Measurements from ENCODE around the gene RAB43.
"Not testable (repeated sequence)": the region's sequence is repeated elsewhere in the genome, so short reads cannot be mapped to it uniquely, and the experiment has no call there.

RAB43 gene

GRCh38 chr3:129121016-129121791, 400 bp downstream of the RAB43 start:
- no peak for DNase-seq

DNA sequence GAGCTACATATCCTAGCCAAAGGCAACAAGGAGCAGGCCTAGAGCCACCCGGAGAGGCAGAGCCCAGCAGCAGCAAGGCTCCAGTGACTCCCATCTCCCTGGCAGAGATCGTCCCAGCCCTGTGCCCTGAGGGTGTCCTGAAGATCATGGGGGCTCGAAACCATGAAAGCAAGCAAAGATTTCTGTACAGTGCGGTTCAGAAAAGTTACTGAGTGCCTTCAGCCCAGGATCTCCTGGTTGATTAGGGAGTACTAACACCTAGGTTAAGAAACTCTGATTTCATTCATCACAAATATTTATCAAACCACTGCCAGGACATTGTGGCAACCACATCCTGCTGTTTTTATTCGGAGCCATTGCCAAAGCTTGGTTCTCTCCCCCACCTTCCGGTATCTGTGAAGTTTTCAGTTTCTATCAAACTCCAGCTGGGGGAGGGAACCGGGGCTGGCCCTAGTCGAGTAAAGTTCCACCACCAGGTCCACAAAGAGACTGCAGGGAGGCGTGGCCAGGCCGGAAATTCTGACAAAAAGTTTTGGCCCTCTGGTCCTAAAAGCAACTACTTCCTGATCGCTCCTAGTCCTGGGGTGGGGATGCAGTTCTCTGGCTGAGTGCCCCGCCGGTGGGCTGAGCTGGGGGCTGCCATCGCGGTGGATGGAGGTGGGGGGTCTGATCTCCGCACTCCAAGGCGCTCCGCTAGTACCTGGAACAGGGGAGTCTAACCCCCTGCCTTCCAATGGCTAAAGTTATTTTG, 1.2 kb downstream of the RAB43 start:
- peak in 12 of 14 donors; percentile 15 to 68 (median 36) for DNase-seq

DNA sequence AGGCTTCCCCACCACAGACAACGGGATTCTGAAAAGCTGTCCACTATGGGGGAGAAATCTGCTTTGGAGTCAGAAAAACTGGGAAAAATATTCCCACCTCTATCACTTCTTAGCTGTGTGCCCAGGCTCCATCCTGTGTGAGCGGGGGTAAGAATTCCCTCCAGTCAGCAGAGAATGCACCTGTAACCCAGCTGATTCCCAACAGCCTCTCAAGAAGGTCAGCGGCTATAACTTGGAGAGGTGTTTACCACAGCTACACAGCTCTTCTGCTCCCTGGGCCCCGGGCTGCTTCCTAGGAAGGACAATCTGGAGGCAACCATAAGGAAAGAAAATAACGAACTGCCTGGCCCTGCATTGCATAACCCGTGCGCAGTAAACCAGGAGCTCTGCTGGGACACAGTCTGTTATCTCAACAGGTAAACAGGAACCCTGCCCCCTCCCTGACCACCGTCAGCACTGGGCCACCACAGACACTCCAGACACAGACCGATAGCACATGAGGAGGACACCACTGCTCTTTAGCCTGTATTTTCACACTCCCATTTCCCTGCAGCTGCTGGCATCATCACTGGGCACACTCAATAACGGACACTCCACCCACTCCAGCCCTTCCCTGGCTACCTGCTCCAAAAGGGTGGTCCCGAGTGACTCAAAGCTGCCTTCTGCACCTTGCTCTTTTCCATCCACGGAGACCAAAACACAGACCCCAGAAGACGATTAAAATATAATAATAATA, 2.1 kb downstream of the RAB43 start:
- peak in 1 of 14 donors; percentile 75 for DNase-seq

DNA sequence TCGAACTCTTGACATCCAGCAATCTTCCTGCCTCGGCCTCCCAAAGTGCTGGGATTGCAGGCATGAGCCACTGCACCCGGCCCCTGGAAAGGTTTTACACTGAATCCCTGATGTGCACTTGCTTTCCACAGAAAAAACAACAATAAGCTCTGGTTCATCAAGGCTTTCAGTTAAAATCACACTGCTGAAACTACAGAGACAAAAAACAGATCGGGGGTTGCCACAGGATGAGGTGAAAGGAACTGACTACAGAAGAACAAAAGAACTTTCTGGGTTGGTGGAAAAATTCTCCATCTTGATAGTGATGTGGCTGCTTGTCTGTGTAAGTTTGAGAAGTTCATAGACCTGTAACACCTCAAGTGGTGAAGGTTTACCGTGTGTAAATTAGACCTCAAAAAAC, 2.9 kb downstream of the RAB43 start:
- DNase-seq: no peak

- DNase-seq: no peak
Observed at GRCh38 chr3:129117134-129117533, 4.5 kb downstream of the RAB43 start.

- DNase-seq: no peak
Observed at GRCh38 chr3:129116482-129116946, 5.1 kb downstream of the RAB43 start.

DNA sequence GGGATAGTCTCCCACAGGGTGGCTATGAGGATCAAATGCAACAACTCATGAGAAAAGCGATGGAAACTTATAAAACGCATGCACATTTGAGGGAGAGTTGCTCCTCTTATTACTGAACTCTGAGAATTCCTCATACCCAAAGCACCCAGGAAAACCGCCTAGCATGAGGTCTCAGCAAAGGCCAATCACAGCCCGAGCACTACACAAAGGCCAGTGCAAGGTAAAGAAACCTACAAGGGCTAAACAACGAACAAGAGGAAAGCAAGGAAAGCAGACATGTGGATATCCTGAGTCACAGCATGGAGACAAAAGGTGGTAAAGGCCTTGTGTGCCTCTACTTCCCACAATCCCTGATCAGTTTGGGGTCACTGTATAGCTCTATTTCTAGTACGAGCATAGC, 7.1 kb downstream of the RAB43 start:
- no peak for DNase-seq

DNA sequence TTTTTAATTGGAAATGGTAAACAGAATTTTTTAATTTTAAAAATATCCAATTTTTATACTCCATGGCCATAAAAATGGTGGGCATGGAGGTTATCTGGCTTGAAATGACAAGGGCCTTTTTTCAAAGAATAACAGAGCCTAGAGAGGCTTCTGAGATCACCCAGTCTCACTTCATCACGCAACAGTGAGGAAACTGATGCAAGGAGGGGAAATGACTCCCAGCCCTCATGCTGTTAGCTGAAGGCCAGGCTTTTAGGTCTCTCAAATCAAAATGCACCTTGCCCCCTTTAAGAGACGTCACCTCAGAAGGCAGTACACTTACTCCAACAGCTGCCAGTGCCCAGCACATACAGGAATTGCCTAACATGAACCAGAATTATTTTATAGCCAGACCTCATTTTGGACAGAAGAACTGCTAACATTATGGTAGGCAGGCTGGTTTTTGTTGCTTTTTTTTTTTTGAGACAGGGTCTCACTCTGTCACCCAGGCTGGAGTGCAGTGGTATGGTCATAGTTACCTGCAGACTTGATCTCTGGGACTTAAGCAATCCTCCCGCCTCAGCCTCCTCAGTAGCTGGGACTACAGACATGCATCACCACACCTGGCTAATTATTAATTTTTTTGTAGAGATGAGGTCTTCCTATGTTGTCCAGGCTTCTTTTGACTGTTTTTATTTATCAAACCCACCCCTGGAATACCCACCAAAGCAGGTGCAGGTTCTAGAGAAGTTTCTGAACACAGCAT, 9.1 kb downstream of the RAB43 start:
- no peak for DNase-seq

DNA sequence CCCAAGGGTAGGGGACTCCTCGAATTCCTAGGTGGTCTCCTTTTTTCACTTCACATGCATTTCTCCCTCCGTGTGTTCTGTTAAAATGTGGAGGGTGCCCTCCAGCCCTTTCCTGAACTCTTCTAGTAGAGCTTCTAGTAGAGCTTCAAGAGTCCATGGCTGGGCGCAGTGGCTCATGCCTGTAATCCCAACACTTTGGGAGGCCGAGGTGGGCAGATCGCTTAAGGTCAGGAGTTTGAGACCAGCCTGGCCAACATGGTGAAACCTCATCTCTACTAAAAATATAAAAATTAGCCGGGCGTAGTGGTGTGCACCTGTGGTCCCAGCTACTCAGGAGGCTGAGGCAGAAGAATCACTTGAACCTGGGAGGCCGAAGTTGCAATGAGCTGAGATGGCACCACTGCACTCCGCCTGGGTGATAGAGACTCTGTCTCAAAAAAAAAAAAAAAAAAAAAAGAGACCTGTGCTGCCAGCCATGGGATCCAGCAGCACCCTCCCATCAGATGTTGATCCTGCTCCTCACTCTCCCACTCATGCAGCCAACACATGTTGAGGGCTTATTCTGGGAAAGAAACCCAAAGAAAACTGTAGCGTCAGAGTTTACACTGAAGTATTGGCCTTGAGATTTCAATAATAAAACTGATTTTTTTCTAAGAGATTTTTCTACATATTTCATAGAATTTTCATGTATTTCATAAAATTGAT, 10.4 kb downstream of the RAB43 start:
- DNase-seq: not testable (repeated sequence)

DNA sequence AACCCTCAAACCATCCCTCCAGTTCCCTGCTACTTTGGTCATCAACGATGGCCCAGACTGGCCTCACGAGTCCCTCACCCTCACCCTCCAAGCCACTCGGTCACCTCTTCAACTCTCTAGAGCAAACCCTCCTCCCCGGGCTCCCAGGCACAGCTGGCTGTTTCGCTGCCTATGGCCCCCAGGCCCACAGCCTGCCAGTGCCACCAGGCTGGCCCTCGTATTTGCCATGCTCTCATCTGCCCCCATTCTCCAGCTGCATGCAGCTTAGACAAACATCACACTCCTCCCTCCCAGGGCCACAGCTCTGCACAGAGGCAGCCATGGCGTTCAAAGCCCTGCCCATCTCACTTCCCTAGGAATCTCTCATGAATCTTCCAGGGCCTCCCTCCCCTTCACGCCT, 13.8 kb downstream of the RAB43 start:
- no peak for DNase-seq

- peak in 2 of 14 donors; percentile 30 to 83 for DNase-seq
Observed at GRCh38 chr3:129106866-129107565, 14.6 kb downstream of the RAB43 start.

DNA sequence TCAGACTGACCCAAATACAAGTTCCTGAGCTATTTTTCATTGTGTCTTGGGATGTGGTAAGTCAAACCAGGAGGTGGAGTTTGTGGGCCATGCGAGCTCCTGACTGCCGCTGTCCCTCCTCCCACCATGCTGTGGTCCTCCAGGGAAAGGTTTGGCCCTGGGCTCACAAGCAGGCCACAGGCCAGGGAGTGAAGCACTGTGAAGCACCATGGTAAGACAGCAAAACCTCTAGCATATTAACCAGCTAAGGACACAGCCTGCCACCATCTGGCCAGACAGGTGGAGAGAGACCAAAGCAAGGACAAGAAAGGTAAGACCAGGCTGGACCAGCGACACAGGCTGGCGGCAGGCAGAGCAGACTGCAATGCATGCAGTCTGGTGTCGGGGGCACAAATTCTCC, 15.3 kb downstream of the RAB43 start:
- DNase-seq: peak in 2 of 14 donors; percentile 10 to 91

DNA sequence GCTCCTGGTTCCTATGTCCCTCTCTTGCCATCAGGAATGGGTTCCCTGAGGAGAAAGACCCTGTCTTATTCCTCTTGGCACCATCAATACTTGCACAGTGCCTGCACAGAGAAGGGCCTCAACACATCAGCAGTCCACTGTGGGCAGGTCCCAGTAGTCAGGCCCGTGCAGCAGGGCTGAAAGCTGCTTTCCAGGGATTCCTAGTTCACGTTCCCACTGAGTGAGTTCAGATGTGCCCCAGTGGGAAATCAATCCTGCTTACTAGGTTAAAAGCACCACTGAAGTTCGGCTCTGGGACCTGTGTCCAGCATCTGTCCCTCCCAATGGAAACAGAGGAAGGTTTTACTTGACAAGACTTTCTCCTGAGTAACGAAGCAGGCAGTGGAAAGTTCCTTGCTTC, 15.7 kb downstream of the RAB43 start:
- DNase-seq: no peak

DNA sequence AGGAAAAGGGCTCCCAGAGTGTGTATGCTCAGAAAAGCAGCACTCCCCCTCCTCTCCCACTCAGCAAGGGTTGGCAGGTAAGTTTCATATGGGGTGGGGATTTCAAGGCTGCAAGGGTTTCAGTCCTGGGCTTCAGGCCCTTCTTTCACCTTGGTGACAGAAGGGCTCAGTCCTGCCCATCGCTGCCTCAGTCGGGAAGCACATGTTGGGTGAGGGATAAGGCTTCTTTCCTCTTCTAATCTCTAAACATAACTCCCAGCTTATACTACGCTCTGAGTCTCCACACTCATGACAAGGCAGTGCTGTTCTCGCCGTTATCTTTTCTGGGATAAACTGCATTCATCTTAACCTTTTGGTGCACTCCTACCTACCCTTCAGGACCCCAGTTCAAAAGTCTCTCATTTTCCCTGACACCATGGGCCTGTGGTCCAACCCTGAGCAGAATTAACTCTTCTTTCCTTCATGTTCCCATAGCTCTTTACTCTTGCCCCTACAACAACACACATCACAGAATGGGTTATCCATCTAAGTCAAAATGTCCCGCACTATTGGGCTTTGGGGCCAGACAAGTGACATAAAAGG, 17.0 kb downstream of the RAB43 start:
- DNase-seq: no peak

GRCh38 chr3:129104051-129104450, 17.6 kb downstream of the RAB43 start:
- no peak for DNase-seq

DNA sequence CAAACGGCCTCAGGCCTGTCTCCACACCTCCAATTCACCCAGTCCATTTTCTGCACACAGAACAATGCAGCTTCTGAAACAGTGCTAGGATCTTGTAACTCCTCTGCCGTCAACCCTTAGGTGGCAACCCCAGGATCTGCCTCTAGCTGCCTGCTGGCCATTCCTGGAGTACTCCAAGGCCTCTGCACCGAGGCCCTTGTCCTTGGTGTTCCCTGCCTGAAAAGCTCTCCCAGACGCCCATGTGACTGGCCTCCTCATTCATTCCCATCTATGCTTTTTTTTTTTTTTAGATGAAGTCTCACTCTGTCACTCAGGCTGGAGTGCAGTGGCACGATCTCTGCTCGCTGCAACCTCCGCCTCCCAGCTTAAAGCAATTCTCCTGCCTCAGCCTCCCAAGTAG, 18.3 kb downstream of the RAB43 start:
- DNase-seq: no peak

DNA sequence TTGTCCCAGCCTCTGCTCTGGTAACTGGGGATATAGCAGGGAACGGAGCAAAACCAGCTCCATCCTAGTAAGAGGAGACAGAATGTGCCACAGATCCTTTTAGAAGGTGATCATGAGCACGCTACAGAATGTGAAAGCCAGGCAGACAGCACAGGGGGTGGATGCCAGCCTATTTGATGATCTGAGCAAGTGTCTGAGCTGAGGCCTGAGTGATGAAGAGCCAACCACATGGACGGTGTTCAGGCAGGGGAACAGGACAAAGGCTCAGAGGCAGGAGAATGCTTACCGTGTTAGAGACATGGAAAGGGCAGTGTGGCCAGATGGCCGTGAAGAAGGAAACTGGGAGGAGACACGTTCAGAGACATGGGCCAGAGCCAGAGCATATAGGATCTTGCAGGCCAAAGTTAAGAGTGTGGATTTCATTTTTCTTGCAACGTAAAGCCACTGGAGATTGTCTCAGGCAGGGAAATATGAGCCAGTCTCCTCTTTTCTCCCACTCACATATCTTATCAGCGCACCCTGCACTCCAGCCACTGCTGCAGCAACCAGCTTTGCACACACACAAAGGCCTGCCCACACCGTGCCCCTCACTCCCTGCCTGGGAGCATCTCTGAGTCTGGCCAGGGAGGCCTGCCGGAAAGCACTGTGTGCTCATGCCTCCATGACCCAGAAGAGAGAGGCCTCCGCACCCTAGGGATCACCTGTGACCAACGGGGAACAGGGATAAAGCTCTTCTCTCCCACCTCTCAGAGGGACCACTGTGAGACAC, 20.1 kb downstream of the RAB43 start:
- DNase-seq: peak in 1 of 14 donors; percentile 54

- DNase-seq: no peak
Observed at GRCh38 chr3:129100274-129100673, 21.3 kb downstream of the RAB43 start.

- DNase-seq: no peak
Observed at GRCh38 chr3:129095285-129095684, 26.3 kb downstream of the RAB43 start.

DNA sequence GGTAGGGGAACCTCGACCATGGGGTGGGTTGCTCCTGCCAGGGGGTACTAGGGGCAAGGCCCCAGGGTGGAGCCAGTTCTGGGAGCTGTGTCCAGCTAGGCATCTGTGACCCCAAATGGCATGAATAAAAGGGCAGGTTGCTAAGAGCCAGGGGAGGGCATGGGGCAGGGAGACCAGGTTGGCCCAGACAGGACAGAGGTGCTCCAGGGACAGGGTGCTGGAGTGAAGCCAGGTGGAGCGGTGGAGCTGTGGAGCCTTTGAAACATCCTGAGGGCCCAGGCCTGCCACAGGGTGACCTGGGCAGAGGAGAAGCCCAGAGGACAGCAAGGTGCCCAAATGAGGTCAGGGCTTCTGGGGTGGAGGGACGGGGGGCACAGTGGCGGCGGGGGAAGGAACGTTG, 33.3 kb downstream of the RAB43 start:
- not testable (repeated sequence) for DNase-seq

Data from C1 segment of cervical spinal cord (tissue), 14 donors.